Measurements from ENCODE around the gene CHRD.

GRCh38 chr3:184419171-184419570, 39.3 kb downstream of the CHRD start:
- TF ChIP-seq, protein P1, sequence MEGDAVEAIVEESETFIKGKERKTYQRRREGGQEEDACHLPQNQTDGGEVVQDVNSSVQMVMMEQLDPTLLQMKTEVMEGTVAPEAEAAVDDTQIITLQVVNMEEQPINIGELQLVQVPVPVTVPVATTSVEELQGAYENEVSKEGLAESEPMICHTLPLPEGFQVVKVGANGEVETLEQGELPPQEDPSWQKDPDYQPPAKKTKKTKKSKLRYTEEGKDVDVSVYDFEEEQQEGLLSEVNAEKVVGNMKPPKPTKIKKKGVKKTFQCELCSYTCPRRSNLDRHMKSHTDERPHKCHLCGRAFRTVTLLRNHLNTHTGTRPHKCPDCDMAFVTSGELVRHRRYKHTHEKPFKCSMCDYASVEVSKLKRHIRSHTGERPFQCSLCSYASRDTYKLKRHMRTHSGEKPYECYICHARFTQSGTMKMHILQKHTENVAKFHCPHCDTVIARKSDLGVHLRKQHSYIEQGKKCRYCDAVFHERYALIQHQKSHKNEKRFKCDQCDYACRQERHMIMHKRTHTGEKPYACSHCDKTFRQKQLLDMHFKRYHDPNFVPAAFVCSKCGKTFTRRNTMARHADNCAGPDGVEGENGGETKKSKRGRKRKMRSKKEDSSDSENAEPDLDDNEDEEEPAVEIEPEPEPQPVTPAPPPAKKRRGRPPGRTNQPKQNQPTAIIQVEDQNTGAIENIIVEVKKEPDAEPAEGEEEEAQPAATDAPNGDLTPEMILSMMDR (IDR thresholded peaks at IDR 0.05): no peak
- no peak for TF ChIP-seq ZFX (IDR thresholded peaks at IDR 0.05; ENCODE audit: borderline replicate concordance)
